ENCODE data around the gene GPR52. TPM values are rescaled to one million over a fixed set of nuclear protein-coding genes. Genes with fewer than 3 reads are reported as not detected.

Gene GPR52
- total and polyA plus RNA-seq, 2 of the 4 experiments (the other 2 are of a cell fraction), result 0.90 TPM; not detected in 1

- TF ChIP-seq, protein P1, sequence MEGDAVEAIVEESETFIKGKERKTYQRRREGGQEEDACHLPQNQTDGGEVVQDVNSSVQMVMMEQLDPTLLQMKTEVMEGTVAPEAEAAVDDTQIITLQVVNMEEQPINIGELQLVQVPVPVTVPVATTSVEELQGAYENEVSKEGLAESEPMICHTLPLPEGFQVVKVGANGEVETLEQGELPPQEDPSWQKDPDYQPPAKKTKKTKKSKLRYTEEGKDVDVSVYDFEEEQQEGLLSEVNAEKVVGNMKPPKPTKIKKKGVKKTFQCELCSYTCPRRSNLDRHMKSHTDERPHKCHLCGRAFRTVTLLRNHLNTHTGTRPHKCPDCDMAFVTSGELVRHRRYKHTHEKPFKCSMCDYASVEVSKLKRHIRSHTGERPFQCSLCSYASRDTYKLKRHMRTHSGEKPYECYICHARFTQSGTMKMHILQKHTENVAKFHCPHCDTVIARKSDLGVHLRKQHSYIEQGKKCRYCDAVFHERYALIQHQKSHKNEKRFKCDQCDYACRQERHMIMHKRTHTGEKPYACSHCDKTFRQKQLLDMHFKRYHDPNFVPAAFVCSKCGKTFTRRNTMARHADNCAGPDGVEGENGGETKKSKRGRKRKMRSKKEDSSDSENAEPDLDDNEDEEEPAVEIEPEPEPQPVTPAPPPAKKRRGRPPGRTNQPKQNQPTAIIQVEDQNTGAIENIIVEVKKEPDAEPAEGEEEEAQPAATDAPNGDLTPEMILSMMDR (conservative IDR thresholded peaks at IDR 0.05; ENCODE audit: low read depth, low read length), result no peak
- no peak for TF ChIP-seq BHLHE40 (IDR thresholded peaks at IDR 0.05; ENCODE audit: low read depth, low read length)
- no peak for TF ChIP-seq MXI1 (IDR thresholded peaks at IDR 0.05; ENCODE audit: borderline replicate concordance, low read depth, low read length)
- TF ChIP-seq SMC3 (IDR thresholded peaks at IDR 0.05; ENCODE audit: low read depth, low read length), result no peak
- TF ChIP-seq RFX5 (IDR thresholded peaks at IDR 0.05; ENCODE audit: low read depth, low read length), result no peak
- no peak for TF ChIP-seq CEBPB (IDR thresholded peaks at IDR 0.05; ENCODE audit: low read depth, low read length)
- TF ChIP-seq RAD21 (IDR thresholded peaks at IDR 0.05; ENCODE audit: low read length), result no peak
- no peak for TF ChIP-seq CHD1 (IDR thresholded peaks at IDR 0.05; ENCODE audit: low read depth, low read length)
- TF ChIP-seq, protein P2, sequence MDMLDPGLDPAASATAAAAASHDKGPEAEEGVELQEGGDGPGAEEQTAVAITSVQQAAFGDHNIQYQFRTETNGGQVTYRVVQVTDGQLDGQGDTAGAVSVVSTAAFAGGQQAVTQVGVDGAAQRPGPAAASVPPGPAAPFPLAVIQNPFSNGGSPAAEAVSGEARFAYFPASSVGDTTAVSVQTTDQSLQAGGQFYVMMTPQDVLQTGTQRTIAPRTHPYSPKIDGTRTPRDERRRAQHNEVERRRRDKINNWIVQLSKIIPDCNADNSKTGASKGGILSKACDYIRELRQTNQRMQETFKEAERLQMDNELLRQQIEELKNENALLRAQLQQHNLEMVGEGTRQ (IDR thresholded peaks at IDR 0.05; ENCODE audit: low read depth, low read length), result no peak
- no peak for TF ChIP-seq ELK1 (IDR thresholded peaks at IDR 0.05; ENCODE audit: borderline replicate concordance, low read depth, low read length)
- TF ChIP-seq POLR2A (IDR thresholded peaks at IDR 0.05; ENCODE audit: low read depth, low read length), result no peak
- TF ChIP-seq RCOR1 (IDR thresholded peaks at IDR 0.05; ENCODE audit: insufficient replicate concordance, low read length), result no peak
- TF ChIP-seq MAFK (IDR thresholded peaks at IDR 0.05; ENCODE audit: low read depth, low read length), result no peak
- no peak for TF ChIP-seq MAZ (IDR thresholded peaks at IDR 0.05; ENCODE audit: borderline replicate concordance, low read depth, low read length)
- TF ChIP-seq FOS (IDR thresholded peaks at IDR 0.05; ENCODE audit: low read depth, low read length), result no peak
- H2BK5ac ChIP-seq (ENCODE audit: low read depth, low read length, poor library complexity, severe bottlenecking), result no peak overlapping the region
- H2AK9ac ChIP-seq (replicated peaks; ENCODE audit: low read depth, low read length, poor library complexity), result no peak overlapping the region
- no peak overlapping the region for H2AK5ac ChIP-seq (ENCODE audit: low read depth, low read length)
- no peak overlapping the region for H3K27ac ChIP-seq (ENCODE audit: insufficient read depth, low read length)
- H3K36me3 ChIP-seq (ENCODE audit: control insufficient read depth, insufficient read depth, low read length), result no peaks in the 10 kb centered on the region
- WGBS, 2 experiments (ENCODE audit: extremely low coverage in 2 of 2, insufficient read length in 1 of 2), result no CpG with 5 or more reads among the region's 5 CpGs
- in situ Hi-C loops (cut with MboI; ENCODE audit: low sequenced_read_pairs), result no loop called here
- no peak overlapping the region for H3K4me3 ChIP-seq (ENCODE audit: insufficient read depth, low read depth, low read length)
- no peak overlapping the region for H3K14ac ChIP-seq (replicated peaks; ENCODE audit: low read depth, low read length)
- dilution Hi-C loops (cut with HindIII; ENCODE audit: low sequenced_read_pairs, unreplicated experiment), result no loop called here
- H3K4me2 ChIP-seq (ENCODE audit: low read depth, low read length), result no peak overlapping the region
- H3K23ac ChIP-seq (ENCODE audit: low read depth, low read length), result no peak overlapping the region
- no peaks in the 10 kb centered on the region for H4K20me1 ChIP-seq (ENCODE audit: insufficient read depth, low read length)
- no peak overlapping the region for H2BK15ac ChIP-seq (ENCODE audit: low read depth, low read length)
- H4K5ac ChIP-seq (ENCODE audit: low read depth, low read length), result no peak overlapping the region
- H3K79me1 ChIP-seq (ENCODE audit: low read depth in 1 of 2, low read length in 2 of 2), result no peaks in the 10 kb centered on the region
- DNase-seq (no peak), ATAC-seq (ENCODE audit: low read depth) (no peak)
- no peak overlapping the region for H3K9ac ChIP-seq (ENCODE audit: low read depth, low read length)
- intact Hi-C loops (cut with micrococcal nuclease), result no loop called here
- H3K18ac ChIP-seq (ENCODE audit: low read depth, low read length), result no peak overlapping the region
- H4K8ac ChIP-seq (ENCODE audit: low read depth in 2 of 2, low read length in 2 of 2), result no peak overlapping the region
- CTCF ChIA-PET, result no interaction called here
- H4K91ac ChIP-seq (ENCODE audit: insufficient read depth, low read depth, low read length), result no peak overlapping the region
- no peak overlapping the region for H3K56ac ChIP-seq (ENCODE audit: extremely low read depth, insufficient read depth, low read length)
- H2BK20ac ChIP-seq (ENCODE audit: low read depth, low read length), result no peak overlapping the region
- BruUV-seq (replicated peaks), result no TSS peak
- POLR2A ChIA-PET (ENCODE audit: unreplicated experiment), result no interaction called here
- no peaks in the 10 kb centered on the region for H3K4me1 ChIP-seq (ENCODE audit: control insufficient read depth, insufficient read depth, low read length)
- no peaks in the 10 kb centered on the region for H3K27me3 ChIP-seq (ENCODE audit: control insufficient read depth, insufficient read depth, low read length)
- H3K9me1 ChIP-seq (ENCODE audit: insufficient read depth, low read length), result no peaks in the 10 kb centered on the region; the same call in 1 of the 2 replicates
- H2AFZ ChIP-seq (replicated peaks; ENCODE audit: low read length, poor library complexity), result no peak overlapping the region
- no peaks in the 10 kb centered on the region for H3K9me3 ChIP-seq (ENCODE audit: control insufficient read depth, insufficient read depth, low read length)
- no peak overlapping the region for H2BK120ac ChIP-seq (ENCODE audit: low read depth, low read length)
- H3K4ac ChIP-seq (ENCODE audit: low read depth, low read length), result no peak overlapping the region
Measured at GRCh38 chr1:174448531-174448883, 743 bp downstream of the GPR52 start.

Data from IMR-90 (cell line).